Middle frontal gyrus (tissue), 1 donor: ENCODE data around the gene EDN3.

Experiments used
- DNase-seq: peaks from one replicate; pipeline ENCODE4 v3.0.0-alpha.2; 2015; ENCODE audit warnings: low spot score; ENCODE audit errors: extremely low spot score

The EDN3 gene

DNA sequence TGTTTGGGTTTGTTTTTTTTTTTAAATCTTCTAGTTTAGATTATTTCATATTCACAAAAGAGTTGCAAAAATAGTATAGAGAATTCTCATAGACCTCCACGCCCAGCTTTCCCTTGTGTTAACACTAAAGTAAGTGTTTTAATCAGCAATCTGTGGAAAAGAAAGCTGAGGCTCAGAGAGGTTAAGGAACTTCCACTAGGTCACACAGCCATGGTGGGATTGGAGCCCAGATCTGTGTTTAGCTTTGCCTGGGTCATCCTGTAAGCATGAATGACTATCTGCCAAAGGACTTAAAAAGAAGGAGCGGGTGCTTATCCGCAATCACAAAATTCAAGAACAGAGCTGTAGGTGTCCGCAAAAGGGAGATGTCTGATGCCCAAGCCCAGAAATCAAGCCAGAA, 60.5 kb downstream of the EDN3 start:
- DNase-seq: no peak

DNA sequence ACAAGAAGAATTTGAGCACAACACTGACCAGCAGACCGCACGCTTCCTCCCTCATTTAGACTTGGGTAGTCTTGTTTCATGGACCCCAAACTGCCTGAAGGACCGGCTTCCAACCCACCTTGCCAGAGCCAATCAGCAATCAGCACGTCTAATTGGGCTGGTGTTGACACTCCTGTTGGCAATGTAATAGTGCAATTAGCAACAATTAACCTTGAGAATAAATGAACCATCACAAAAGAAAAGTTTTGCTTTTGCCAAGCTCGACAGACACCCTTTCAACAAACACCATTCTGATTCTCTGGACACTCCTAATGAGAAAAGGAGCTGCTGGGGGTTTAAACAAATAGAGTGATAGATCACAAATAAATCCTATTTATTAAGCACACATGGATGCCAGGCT, 61.0 kb downstream of the EDN3 start:
- DNase-seq: no peak

DNA sequence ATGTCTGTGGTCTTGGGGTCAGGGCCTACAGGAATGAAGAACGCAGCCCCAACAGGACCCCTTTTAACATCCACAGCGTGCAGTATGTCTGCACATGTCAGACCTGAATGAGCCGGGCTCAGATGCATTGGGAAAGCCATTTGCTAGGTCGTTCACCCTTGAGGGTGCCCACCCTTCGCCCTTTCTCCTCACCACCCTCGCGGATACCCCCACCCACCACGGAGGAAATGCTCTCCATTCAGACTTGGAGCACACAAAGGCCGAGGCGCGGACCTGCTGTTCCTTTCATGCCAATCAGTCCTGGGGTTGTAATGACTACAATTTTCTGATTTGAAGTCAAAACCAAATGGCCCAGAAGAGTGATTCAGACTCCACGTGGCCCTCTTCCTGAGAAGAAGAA, 62.7 kb downstream of the EDN3 start:
- no peak for DNase-seq

DNA sequence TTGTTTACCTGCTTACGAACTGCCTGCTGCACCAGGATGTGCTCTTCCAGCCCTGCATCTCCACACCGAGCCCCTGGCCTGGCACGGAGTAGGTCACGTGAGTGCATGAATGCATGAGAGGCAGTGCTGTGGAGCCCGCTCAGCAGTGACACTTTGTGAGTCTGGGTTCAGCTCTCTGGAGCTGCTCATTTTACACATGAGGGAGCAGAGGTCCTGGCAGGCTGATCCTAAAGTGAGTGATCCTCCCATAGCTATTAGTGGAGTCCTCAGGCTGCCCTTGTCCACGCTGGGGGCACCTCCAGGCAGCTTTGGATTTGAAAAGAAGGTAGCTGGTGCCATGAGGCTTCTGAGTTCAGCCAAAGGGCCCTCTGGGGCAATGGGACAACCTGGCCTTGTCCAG, 64.2 kb downstream of the EDN3 start:
- no peak for DNase-seq

DNA sequence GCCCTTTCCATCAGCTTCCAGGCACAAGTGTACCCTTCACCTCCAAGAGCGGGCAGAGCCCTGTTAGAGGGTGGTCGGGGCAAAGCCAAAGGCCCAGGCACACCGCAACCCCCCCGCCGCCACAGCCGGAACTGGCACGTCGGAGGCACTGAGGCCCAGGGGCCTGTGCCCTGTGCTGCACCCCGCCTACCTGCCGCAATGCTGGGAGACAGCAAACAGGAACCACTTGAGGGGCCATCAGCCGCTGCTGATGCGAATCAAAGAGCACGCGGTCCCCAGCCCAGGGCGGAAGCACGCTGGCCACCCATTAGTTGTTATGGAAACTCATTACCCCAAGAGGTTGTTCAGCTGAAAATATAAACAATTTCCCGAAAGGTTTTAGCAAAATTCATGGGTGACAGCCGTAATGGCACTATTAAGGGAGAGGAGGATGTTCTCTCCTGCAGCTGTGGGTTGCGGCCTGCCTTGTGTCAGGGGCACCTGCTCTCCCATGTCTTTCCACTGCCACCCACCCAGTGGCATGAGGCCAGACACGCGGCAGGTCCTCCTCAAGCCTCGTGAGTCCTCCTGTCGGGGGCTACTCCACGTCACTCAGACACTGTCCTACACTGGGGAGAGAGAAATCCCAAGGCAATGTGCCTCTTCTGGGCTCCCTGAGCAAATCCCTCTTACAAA, 65.3 kb downstream of the EDN3 start:
- no peak for DNase-seq

DNA sequence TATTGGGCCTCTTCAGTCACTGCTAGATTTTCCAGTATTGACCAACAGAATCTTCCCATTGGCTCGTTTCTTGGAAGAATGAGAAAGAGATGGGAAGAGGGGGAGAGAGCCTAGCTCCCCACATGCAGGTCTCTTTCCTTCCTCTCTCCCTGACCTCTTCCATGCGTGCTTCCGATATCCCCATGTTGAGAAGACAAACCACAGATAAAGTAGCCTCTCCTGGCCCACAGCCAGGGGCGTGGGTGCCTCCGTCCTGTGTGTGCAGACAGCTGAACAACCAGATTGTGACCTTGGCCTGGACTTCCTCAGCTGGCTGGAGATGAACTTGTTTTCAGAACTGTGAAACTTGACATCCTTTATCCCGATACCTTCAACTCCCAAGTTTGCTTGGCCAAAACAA, 71.0 kb downstream of the EDN3 start:
- DNase-seq: no peak

DNA sequence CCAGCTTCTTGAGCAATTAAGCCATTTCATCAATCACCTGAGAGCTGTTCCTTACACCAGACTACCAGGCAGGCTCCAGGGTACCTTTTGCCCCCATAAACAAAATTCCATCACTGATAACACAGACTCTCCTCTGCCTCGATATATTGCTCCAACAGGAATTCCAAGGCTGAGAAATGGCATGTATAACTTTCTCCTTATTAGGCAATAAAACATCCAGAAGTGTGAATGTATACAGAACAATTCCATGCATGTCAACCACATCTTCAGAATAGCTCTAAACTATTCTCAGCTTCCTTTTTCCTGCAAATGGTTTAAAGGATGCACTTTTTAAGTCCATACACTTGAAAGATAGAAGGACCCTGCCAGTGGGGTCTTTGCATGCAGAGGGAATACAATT, 73.8 kb downstream of the EDN3 start:
- no peak for DNase-seq

DNA sequence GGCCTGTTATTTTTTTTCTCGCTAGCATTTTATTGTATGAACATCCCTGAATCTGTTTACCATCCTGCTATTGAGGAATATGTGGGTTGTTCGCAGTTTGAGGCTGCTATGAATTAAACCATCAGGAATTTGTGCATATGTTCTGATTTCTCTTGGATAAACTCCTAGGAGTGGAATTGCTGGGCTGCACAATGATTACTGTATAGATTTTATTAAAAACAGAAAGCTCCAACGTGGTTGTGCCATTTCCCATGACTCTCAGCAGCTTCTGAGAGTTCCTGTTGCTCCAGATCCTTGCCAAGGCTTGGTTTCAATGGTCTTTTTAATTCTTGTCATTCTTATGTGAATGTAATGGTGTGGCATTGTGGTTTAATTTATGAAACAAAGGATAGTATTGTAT, 75.1 kb downstream of the EDN3 start:
- DNase-seq: no peak
